Activated B cell treated with CpG ODN at 0.5 μM for 24 hours (primary cell): ENCODE data around the gene LRRC3. TPM values are rescaled to one million over a fixed set of nuclear protein-coding genes. Genes with fewer than 3 reads are reported as not detected.

ENCODE experiments used
- ATAC-seq: fragments of 200-7000 bp; cut with Tn5 transposase; one replicate; pipeline ENCODE4 v1.10.0; 2021; ENCODE audit warnings: low read depth, mild to moderate bottlenecking, moderate library complexity
- CTCF ChIA-PET: fragments of 350-600 bp; sonication (Branson Sonifier 250); formaldehyde crosslinking; loops from one replicate; lab custom pipeline; 2021; ENCODE audit warnings: antibody characterized with exemption; lab: Charles Lee
- POLR2A ChIA-PET: fragments of 350-600 bp; sonication (Branson Sonifier 250); formaldehyde crosslinking; loops from one replicate; lab custom pipeline; 2021; ENCODE audit warnings: antibody characterized with exemption; lab: Charles Lee
- DNase-seq: peaks from one replicate; pipeline ENCODE4 v3.0.0; 2022
- H3K27ac Mint-ChIP-seq: one replicate; pipeline ENCODE4 v1.8.0; 2020; ENCODE audit warnings: mixed read lengths
- H3K27me3 Mint-ChIP-seq: one replicate; pipeline ENCODE4 v1.8.0; 2021; ENCODE audit warnings: mixed read lengths
- H3K36me3 Mint-ChIP-seq: one replicate; pipeline ENCODE4 v1.8.0; 2021; ENCODE audit warnings: low read depth, mixed read lengths
- H3K4me1 Mint-ChIP-seq: one replicate; pipeline ENCODE4 v1.8.0; 2021; ENCODE audit warnings: mixed read lengths
- H3K4me3 Mint-ChIP-seq: one replicate; pipeline ENCODE4 v1.8.0; 2020; ENCODE audit warnings: mild to moderate bottlenecking, mixed read lengths
- H3K9me3 Mint-ChIP-seq: one replicate; pipeline ENCODE4 v1.8.0; 2020; ENCODE audit warnings: mixed read lengths
- intact Hi-C: fragments of 100-400 bp; cut with micrococcal nuclease; formaldehyde crosslinking; loops from one replicate; pipeline ENCODE4 v1.15.1; 2024
- total RNA-seq: library from RNA; stranded (reverse); gene quantifications from 2 replicates; pipeline ENCODE4 v1.2.3, GENCODE V29; 2022
- TF ChIP-seq, protein P1 (sequence below): fragments of 200-600 bp; IDR thresholded peaks from one replicate; pipeline ENCODE4 v1.8.0; 2022; ENCODE audit warnings: antibody characterized with exemption, mild to moderate bottlenecking

Gene LRRC3
- total RNA-seq, 1 donor from 2014 or later, result 1.00 TPM

DNA sequence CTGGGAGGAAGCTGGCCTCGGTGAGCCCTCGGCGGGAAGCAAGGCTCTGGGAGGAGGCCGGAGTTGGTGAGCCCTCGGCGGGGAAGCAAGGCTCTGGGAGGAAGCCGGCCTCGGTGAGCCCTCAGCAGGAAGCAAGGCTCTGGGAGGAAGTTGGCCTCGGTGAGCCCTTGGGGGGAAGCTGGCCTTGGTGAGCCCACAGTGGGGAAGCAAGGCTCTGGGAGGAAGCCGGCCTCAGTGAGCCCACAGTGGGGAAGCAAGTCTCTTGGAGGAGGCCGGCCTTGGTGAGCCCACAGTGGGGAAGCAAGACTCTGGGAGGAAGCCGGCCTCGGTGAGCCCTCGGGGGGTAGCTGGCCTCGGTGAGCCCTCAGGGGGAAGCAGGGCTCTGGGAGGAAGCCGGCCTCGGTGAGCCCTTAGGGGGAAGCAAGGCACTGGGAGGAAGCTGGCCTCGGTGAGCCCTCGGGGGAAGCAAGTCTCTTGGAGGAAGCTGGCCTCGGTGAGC, 48.6 kb downstream of the LRRC3 start:
- no peak overlapping the region for H3K27ac Mint-ChIP-seq
- intact Hi-C loops, result no loop called here
- no peak for ATAC-seq
- POLR2A ChIA-PET, result no interaction called here
- CTCF ChIA-PET, result no interaction called here
- peaks cover 4% of the 10 kb centered on the region for H3K27me3 Mint-ChIP-seq
- H3K9me3 Mint-ChIP-seq, result no peaks in the 10 kb centered on the region
- no peak for DNase-seq
- TF ChIP-seq, protein P1, sequence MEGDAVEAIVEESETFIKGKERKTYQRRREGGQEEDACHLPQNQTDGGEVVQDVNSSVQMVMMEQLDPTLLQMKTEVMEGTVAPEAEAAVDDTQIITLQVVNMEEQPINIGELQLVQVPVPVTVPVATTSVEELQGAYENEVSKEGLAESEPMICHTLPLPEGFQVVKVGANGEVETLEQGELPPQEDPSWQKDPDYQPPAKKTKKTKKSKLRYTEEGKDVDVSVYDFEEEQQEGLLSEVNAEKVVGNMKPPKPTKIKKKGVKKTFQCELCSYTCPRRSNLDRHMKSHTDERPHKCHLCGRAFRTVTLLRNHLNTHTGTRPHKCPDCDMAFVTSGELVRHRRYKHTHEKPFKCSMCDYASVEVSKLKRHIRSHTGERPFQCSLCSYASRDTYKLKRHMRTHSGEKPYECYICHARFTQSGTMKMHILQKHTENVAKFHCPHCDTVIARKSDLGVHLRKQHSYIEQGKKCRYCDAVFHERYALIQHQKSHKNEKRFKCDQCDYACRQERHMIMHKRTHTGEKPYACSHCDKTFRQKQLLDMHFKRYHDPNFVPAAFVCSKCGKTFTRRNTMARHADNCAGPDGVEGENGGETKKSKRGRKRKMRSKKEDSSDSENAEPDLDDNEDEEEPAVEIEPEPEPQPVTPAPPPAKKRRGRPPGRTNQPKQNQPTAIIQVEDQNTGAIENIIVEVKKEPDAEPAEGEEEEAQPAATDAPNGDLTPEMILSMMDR, result no peak
- H3K4me1 Mint-ChIP-seq, result peaks cover 6% of the 10 kb centered on the region
- H3K36me3 Mint-ChIP-seq, result no peaks in the 10 kb centered on the region
- H3K4me3 Mint-ChIP-seq, result no peak overlapping the region

DNA sequence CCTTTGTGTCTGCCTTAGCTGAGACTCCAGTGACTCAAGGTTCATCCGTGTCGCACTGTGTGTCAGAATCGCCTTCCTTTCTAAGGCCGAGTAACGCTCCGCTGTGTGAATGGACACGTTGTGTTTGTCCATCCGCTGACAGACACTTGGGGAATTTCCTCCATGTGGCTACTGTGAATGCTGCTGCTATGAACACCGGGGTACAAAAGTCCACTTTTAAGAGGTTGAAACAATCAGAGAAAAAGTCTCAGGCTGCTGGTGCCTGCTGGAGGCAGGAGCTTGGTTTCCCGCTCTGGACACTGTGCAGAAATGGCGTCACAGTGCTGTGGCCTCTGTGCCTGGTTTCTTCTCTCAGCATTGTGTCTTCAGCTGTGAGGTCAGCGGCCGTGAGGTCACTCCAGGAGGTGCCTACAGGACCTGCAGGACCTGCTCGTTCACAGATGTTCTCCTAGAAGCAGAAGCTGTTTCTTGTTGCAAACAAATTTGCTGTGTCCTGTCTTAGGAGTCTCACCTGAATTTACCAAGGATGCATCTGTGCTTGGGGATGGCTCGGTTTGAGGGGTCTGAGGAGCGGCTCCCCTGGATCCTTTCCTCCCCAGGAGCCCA, 50.5 kb downstream of the LRRC3 start:
- peaks cover 7% of the 10 kb centered on the region for H3K4me1 Mint-ChIP-seq
- ChIA-PET CTCF (interaction anchor here (1.1 kb wide), 1 partner anchor 287 kb away, joined by 3 read pairs; no protein-coding TSS in a partner anchor), POLR2A (no interaction called here)
- no peak for ATAC-seq
- TF ChIP-seq, protein P1, result no peak
- H3K27me3 Mint-ChIP-seq, result peaks cover 10% of the 10 kb centered on the region
- no peak overlapping the region for H3K4me3 Mint-ChIP-seq
- H3K9me3 Mint-ChIP-seq, result no peaks in the 10 kb centered on the region
- no peaks in the 10 kb centered on the region for H3K36me3 Mint-ChIP-seq
- H3K27ac Mint-ChIP-seq, result no peak overlapping the region
- intact Hi-C loops, result no loop called here
- no peak for DNase-seq

DNA sequence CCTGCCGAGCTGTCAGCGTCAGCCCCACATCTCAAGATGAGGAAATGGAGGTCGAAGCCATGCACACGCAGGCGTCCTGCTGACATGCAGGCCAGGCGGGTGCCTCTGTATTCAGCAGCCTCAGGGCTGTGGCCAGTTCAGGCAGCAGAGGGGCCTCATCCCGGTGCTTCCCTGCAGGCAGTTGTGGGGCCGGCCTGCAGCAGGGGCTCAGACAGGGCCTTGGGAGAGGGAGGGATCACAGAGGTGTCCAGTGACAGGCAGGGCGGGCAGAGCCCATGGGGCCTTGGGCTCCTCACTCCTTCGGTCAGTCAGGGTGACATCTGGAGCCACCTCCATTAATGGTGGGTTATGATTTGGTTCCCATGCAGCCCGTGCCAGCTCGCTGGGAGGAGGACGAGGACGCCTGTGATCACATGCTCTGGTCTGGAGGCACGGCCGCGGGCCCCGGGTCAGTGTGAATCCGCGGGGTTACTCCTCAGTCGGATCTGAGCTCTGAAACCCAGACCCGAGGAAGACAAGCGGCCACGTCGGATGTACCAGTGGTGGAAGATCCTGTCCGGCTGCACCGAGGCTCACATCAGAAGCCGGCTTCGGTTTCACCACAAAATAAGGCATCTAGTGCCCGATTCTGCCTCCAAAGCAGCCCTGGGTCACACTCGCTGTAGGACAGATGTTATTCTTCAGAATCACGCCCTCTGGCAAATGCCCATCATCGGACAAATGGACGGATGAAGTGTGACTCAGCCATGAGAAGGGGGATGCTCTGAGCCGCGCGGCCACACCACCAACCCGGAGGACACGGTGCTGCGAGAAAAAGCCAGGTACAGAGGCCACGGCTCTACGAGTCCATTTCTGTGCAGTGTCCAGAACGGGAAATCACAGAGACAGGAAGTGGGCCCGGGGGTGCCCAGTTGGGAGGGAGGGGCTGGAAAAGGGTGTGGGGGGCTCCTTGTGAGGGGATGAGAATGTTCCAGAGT, 51.3 kb downstream of the LRRC3 start:
- DNase-seq (no peak), ATAC-seq (no peak)
- POLR2A ChIA-PET, result no interaction called here
- Mint-ChIP-seq H3K9me3 (no peaks in the 10 kb centered on the region), H3K4me1 (peaks cover 7% of the 10 kb centered on the region), H3K27me3 (peaks cover 10% of the 10 kb centered on the region), H3K27ac (no peak overlapping the region), H3K4me3 (no peak overlapping the region), H3K36me3 (no peaks in the 10 kb centered on the region)
- CTCF ChIA-PET, result interaction anchor here (1.1 to 1.8 kb wide), 2 partner anchors 287 kb away, joined by 3 read pairs; no protein-coding TSS in a partner anchor
- TF ChIP-seq, protein P1, result no peak
- intact Hi-C loops, result no loop called here

DNA sequence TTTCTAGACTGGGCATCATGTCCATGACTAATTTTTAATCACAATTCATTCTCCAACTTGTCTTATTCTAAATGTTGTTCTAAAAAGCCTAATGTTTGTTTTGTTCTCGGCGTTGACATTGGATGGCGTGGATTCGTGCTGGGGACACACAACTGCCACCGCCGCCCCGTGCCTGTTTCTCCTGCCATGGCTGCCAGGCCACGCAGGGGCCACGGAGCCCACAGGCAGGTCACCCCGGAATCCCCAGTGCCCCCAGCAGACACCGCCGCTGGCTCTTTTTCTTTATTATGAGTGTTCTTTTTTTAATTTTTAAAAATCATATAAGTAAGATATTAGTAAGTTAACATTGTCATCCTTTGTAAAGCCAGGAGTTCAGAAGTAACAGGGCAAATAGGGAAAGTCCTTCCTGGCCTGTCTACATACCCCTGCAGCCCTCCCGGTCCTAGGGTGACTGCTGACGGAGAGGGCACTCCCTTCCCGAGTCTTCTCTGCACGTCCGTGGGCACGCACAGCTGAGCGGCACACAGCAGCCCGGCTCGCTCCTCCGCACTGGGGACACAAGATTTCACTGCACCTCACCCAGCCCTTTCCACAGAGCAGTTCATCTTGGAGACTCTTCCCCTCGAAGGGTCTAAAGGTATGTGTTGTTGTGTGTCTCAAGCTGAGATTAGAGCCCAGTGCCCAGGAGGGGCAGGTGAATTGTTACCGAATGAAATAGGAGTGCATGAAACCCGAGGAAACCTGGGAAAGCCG, 52.5 kb downstream of the LRRC3 start:
- H3K9me3 Mint-ChIP-seq, result no peaks in the 10 kb centered on the region
- no peak overlapping the region for H3K27ac Mint-ChIP-seq
- no peak overlapping the region for H3K4me3 Mint-ChIP-seq

More for the DNA sequence above, 52.5 kb downstream of the LRRC3 start:
- peaks cover 7% of the 10 kb centered on the region for H3K4me1 Mint-ChIP-seq
- no peaks in the 10 kb centered on the region for H3K36me3 Mint-ChIP-seq
- CTCF ChIA-PET, result interaction anchor here (1.8 kb wide), 1 partner anchor 285 kb away, joined by 3 read pairs; no protein-coding TSS in a partner anchor
- intact Hi-C loops, result no loop called here
- POLR2A ChIA-PET, result no interaction called here
- DNase-seq, result no peak
- peaks cover 10% of the 10 kb centered on the region for H3K27me3 Mint-ChIP-seq
- no peak for ATAC-seq
- TF ChIP-seq, protein P1, result no peak
